GM12801 (cell line): ENCODE results near the gene CLEC3A.

Experiments used
- TF ChIP-seq, protein P1 (sequence below): IDR thresholded peaks from one replicate; pipeline ENCODE4 v1.5.1; 2011; ENCODE audit warnings: control low read depth; ENCODE audit not compliant: insufficient read length; ENCODE audit errors: extremely low read depth

Gene CLEC3A

DNA sequence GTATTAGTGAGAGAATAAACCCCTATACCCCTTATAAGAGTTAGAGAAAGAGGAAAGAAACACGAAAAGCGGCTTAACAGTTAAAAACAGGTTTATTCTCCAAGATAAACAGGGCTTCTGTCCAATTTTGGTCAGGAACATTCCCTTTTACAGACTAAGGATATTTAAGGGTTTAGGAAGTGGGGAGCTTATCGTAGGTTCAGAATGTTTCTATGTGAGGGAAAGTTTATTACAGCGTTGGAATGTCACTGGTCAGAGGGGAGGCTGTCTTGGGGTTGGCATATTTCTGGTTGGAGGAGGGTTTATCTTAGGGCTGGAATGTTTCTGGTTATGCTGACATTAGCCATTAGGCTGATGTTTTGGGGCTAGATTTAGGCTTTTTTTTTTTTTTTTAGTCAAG lies 43.0 kb downstream of the CLEC3A start:
- TF ChIP-seq, protein P1, sequence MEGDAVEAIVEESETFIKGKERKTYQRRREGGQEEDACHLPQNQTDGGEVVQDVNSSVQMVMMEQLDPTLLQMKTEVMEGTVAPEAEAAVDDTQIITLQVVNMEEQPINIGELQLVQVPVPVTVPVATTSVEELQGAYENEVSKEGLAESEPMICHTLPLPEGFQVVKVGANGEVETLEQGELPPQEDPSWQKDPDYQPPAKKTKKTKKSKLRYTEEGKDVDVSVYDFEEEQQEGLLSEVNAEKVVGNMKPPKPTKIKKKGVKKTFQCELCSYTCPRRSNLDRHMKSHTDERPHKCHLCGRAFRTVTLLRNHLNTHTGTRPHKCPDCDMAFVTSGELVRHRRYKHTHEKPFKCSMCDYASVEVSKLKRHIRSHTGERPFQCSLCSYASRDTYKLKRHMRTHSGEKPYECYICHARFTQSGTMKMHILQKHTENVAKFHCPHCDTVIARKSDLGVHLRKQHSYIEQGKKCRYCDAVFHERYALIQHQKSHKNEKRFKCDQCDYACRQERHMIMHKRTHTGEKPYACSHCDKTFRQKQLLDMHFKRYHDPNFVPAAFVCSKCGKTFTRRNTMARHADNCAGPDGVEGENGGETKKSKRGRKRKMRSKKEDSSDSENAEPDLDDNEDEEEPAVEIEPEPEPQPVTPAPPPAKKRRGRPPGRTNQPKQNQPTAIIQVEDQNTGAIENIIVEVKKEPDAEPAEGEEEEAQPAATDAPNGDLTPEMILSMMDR, result no peak

DNA sequence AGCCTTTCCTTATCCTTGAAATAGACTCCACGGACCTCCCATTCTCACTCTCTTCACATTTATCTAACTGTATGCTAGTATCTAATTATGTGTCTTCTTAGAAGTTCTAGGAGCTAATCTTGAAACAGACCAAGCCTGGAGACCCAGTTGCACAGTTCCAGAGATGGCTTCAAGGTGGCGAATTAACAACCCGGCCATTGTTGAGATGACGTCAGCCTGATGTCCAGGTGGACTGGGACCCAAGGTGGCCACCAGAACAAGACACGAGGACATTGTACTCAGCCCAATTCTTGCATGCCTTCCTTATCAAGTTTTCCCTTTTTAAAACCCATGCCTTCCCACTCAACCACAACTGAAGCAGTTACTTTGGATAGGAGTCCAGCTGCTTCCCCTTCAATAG lies 47.6 kb downstream of the CLEC3A start:
- TF ChIP-seq, protein P1, result no peak

DNA sequence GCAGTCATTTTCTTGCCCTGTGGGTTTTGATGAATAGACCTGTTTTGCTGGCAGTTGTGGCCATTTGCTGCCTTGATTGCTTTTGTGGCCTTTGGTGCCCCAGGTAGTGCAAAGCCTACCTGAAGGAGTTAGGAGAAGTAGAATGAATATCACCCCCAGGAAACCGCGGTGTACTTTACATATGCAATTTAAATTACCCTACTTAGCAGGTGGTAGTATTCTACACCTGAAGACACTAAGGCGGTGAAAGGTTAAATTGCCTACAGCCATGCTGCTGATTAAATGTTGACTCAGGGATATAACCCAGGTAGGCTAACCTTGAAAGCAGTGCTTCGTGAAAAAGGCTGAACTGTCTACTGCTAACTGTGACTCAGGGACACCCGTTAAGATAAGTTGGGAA lies 49.9 kb downstream of the CLEC3A start:
- TF ChIP-seq, protein P1, result no peak

DNA sequence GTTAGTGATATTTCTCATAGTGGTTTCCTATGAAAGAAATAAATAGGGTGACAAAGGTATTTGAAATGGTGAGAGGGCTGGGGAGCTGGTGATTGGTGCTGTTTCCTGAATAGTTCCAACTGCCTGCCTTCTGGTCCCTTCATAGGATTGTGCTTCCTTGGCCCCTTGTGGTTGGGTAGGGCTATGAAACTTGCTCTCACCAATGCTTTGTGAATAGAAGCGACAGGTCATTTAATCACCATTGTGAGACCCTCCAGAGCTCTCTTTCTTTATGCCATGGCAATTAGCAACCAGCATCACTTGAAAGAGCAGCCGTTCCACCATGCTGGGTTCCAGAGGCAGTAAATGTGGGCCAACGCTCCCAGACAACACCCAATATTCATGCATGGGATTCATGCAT lies 53.5 kb downstream of the CLEC3A start:
- TF ChIP-seq, protein P1, result no peak

DNA sequence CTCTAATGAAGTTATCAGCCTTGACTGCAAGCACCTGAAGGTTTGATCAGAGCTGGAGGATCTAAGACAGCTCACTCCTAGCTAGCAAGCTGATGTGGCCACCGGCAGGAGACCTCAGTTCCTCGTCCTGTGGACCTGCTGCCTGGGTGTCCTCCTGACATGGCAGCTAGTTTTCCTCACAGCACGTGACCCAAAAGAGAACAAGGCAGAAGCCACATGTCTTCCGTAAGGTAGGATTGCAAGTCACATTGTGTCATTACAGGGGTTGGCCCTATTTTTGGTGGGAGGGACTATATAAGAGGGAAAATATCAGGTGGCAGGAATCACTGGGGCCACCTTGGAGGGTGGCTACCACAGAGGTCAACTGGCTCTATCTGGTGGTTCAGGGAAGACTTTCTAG lies 59.0 kb downstream of the CLEC3A start:
- TF ChIP-seq, protein P1, result no peak
